C4-2B (cell line): ENCODE measurements around the gene KCNJ14.
A peak's percentile ranks its signal among the peaks of the same experiment; 100 is the strongest.

Experiments used
- H3K27ac ChIP-seq: fragments of 450-650 bp; 2 replicates; pipeline ENCODE4 v1.5.1; 2017
- CTCF ChIP-seq: fragments of 450-650 bp; conservative IDR thresholded peaks from 2 replicates; pipeline ENCODE4 v1.5.1; 2017; ENCODE audit warnings: mild to moderate bottlenecking
- ZFX ChIP-seq: fragments of 450-650 bp; IDR thresholded peaks from 2 replicates; pipeline ENCODE4 v1.6.1; 2017

KCNJ14 gene

GRCh38 chr19:48483301-48483700 lies 27.9 kb downstream of the KCNJ14 start:
- no peak overlapping the region for H3K27ac ChIP-seq
- TF ChIP-seq ZFX: no peak
- no peak for TF ChIP-seq CTCF

GRCh38 chr19:48484247-48484893 lies 29.0 kb downstream of the KCNJ14 start:
- H3K27ac ChIP-seq: no peak overlapping the region
- no peak for TF ChIP-seq CTCF
- no peak for TF ChIP-seq ZFX

- no peak for TF ChIP-seq ZFX
- no peak for TF ChIP-seq CTCF
Observed at GRCh38 chr19:48484931-48485612, 29.7 kb downstream of the KCNJ14 start.

GRCh38 chr19:48486706-48487105 lies 31.3 kb downstream of the KCNJ14 start:
- peak overlapping the region; percentile 9; the same call in 1 of the 2 replicates for H3K27ac ChIP-seq

More at GRCh38 chr19:48484931-48485612, 29.7 kb downstream of the KCNJ14 start:
- H3K27ac ChIP-seq: no peak overlapping the region

- peak overlapping the region; percentile 17 for H3K27ac ChIP-seq
Observed at GRCh38 chr19:48487544-48487943, 32.2 kb downstream of the KCNJ14 start.

GRCh38 chr19:48487948-48488347 lies 32.6 kb downstream of the KCNJ14 start:
- TF ChIP-seq ZFX (no peak), CTCF (no peak)
- H3K27ac ChIP-seq: peak overlapping the region; percentile 17

More at GRCh38 chr19:48487544-48487943, 32.2 kb downstream of the KCNJ14 start:
- no peak for TF ChIP-seq CTCF
- TF ChIP-seq ZFX: no peak

- peak overlapping the region; percentile 17 for H3K27ac ChIP-seq
Observed at GRCh38 chr19:48488478-48488877, 33.1 kb downstream of the KCNJ14 start.

GRCh38 chr19:48489608-48490216 lies 34.3 kb downstream of the KCNJ14 start:
- no peak overlapping the region for H3K27ac ChIP-seq
- TF ChIP-seq CTCF (peak; percentile 87), ZFX (no peak)
